GM18508 (cell line): Measurements from ENCODE around the gene NFIA.

Experiments used
- ATAC-seq: cut with Tn5 transposase; IDR thresholded peaks from one replicate; pipeline ENCODE4 v1.9.1; 2021; ENCODE audit warnings: moderate number of reproducible peaks; ENCODE audit not compliant: insufficient read depth, unreplicated experiment

The NFIA gene

GRCh38 chr1:61282387-61282786 lies 200.0 kb downstream of the NFIA start:
- ATAC-seq, result no peak

- ATAC-seq, result no peak
Observed at GRCh38 chr1:61284248-61284854, 202.0 kb downstream of the NFIA start.

GRCh38 chr1:61284936-61285335 lies 202.6 kb downstream of the NFIA start:
- ATAC-seq, result no peak

GRCh38 chr1:61285371-61285885 lies 203.1 kb downstream of the NFIA start:
- ATAC-seq, result no peak

- no peak for ATAC-seq
Observed at GRCh38 chr1:61287014-61287413, 204.7 kb downstream of the NFIA start.

GRCh38 chr1:61287734-61288133 lies 205.4 kb downstream of the NFIA start:
- ATAC-seq, result no peak

GRCh38 chr1:61289232-61290098 lies 207.1 kb downstream of the NFIA start:
- no peak for ATAC-seq

GRCh38 chr1:61290525-61290924 lies 208.2 kb downstream of the NFIA start:
- no peak for ATAC-seq

- ATAC-seq, result no peak
Observed at GRCh38 chr1:61293197-61293596, 210.8 kb downstream of the NFIA start.

GRCh38 chr1:61293986-61294504 lies 211.7 kb downstream of the NFIA start:
- no peak for ATAC-seq

GRCh38 chr1:61294930-61295329 lies 212.6 kb downstream of the NFIA start:
- no peak for ATAC-seq

GRCh38 chr1:61295818-61296537 lies 213.6 kb downstream of the NFIA start:
- ATAC-seq, result no peak

GRCh38 chr1:61297887-61298286 lies 215.5 kb downstream of the NFIA start:
- ATAC-seq, result no peak

- ATAC-seq, result no peak
Observed at GRCh38 chr1:61299463-61299862, 217.1 kb downstream of the NFIA start.

GRCh38 chr1:61300899-61301298 lies 218.5 kb downstream of the NFIA start:
- no peak for ATAC-seq

- ATAC-seq, result no peak
Observed at GRCh38 chr1:61301824-61302657, 219.7 kb downstream of the NFIA start.

- no peak for ATAC-seq
Observed at GRCh38 chr1:61307422-61308142, 225.2 kb downstream of the NFIA start.

GRCh38 chr1:61310057-61310456 lies 227.7 kb downstream of the NFIA start:
- ATAC-seq, result no peak

- no peak for ATAC-seq
Observed at GRCh38 chr1:61310538-61310937, 228.2 kb downstream of the NFIA start.
